Adipose tissue (tissue), 3 donors: ENCODE results near the gene NAPEPLD. TPM values are rescaled to one million over a fixed set of nuclear protein-coding genes. Genes with fewer than 3 reads are reported as not detected.
"Not testable (repeated sequence)": the region's sequence is repeated elsewhere in the genome, so short reads cannot be mapped to it uniquely, and the experiment has no call there.

Experiments
- H3K27ac ChIP-seq: one replicate; pipeline ENCODE4 v1.5.1; 2013; ENCODE audit warnings: low read depth, low read length
- WGBS, 3 donors: extraction: QIAGEN DNeasy Blood & Tissue Kit; methylation state at CpG; one replicate each; pipeline ENCODE4 v1.1.7; 2013; 5-methylcytosine and 5-hydroxymethylcytosine counted together
- polyA plus RNA-seq, 3 donors: library from polyadenylated mRNA; stranded (reverse); fragments of 200-250 nt; gene quantifications; one replicate each; pipeline ENCODE4 v1.2.3, GENCODE V29; 2013
- donor health status: healthy with polysubstance abuse.
- donor health status: Bipolar disorder and iron deficiency.
- donor health status: healthy.

The NAPEPLD gene
- polyA plus RNA-seq: 1 to 10 TPM; 2.2 to 5.1 (median 2.6) TPM

GRCh38 chr7:103148994-103149807, at the start of gene NAPEPLD:
NAPEPLD (minus strand) TSS chr7:103149099; CDS start chr7:103128776, 20,323 bp downstream.
- peak within 1 kb of the TSS; percentile 57 for H3K27ac ChIP-seq
- WGBS, 3 donors: 2% methylated on average over 82 of the region's 82 CpGs

GRCh38 chr7:103198079-103198478, 49.2 kb upstream of the NAPEPLD start:
- WGBS, 3 donors: 77 to 89% (median 86%) methylated on average over 3 of the region's 3 CpGs

GRCh38 chr7:103195364-103195763, 46.5 kb upstream of the NAPEPLD start:
- 32 to 91% (median 87%) methylated on average over 4 of the region's 4 CpGs for WGBS, 3 donors
- H3K27ac ChIP-seq: not testable (repeated sequence)

More at GRCh38 chr7:103198079-103198478, 49.2 kb upstream of the NAPEPLD start:
- H3K27ac ChIP-seq: not testable (repeated sequence)

GRCh38 chr7:103172415-103173146, 23.7 kb upstream of the NAPEPLD start:
- not testable (repeated sequence) for H3K27ac ChIP-seq
- 73 to 94% (median 87%) methylated on average over 3 to 7 of the region's 8 CpGs for WGBS, 3 donors

- 96 to 98% (median 98%) methylated on average over 6 of the region's 6 CpGs for WGBS, 3 donors
- H3K27ac ChIP-seq: not testable (repeated sequence)
Measured at GRCh38 chr7:103171695-103172414, 23.0 kb upstream of the NAPEPLD start.

- 75 to 91% (median 78%) methylated on average over 3 of the region's 3 CpGs for WGBS, 3 donors
- not testable (repeated sequence) for H3K27ac ChIP-seq
Measured at GRCh38 chr7:103166921-103167544, 18.1 kb upstream of the NAPEPLD start.

- 81 to 83% (median 83%) methylated on average over 5 of the region's 5 CpGs for WGBS, 3 donors
Measured at GRCh38 chr7:103163087-103163825, 14.4 kb upstream of the NAPEPLD start.

GRCh38 chr7:103162641-103163040, 13.7 kb upstream of the NAPEPLD start:
- not testable (repeated sequence) for H3K27ac ChIP-seq

More at GRCh38 chr7:103163087-103163825, 14.4 kb upstream of the NAPEPLD start:
- not testable (repeated sequence) for H3K27ac ChIP-seq

GRCh38 chr7:103161998-103162616, 13.2 kb upstream of the NAPEPLD start:
- 73 to 87% (median 85%) methylated on average over 3 of the region's 3 CpGs for WGBS, 3 donors
- H3K27ac ChIP-seq: not testable (repeated sequence)

More at GRCh38 chr7:103162641-103163040, 13.7 kb upstream of the NAPEPLD start:
- WGBS, 3 donors: 55 to 80% (median 59%) methylated on average over 2 of the region's 2 CpGs

GRCh38 chr7:103159072-103159471, 10.2 kb upstream of the NAPEPLD start:
- not testable (repeated sequence) for H3K27ac ChIP-seq
- 61 to 89% (median 61%) methylated on average over 1 of the region's 1 CpG for WGBS, 3 donors

- not testable (repeated sequence) for H3K27ac ChIP-seq
- WGBS, 3 donors: 93 to 97% (median 95%) methylated on average over 8 of the region's 8 CpGs
Measured at GRCh38 chr7:103155331-103156024, 6.6 kb upstream of the NAPEPLD start.

- 77 to 91% (median 85%) methylated on average over 6 of the region's 6 CpGs for WGBS, 3 donors
- no peak overlapping the region for H3K27ac ChIP-seq
Measured at GRCh38 chr7:103154042-103154441, 5.1 kb upstream of the NAPEPLD start.

GRCh38 chr7:103152744-103153617, 4.1 kb upstream of the NAPEPLD start:
- WGBS, 3 donors: 95 to 97% (median 96%) methylated on average over 23 of the region's 23 CpGs
- not testable (repeated sequence) for H3K27ac ChIP-seq

- H3K27ac ChIP-seq: not testable (repeated sequence)
- WGBS, 3 donors: 90 to 95% (median 94%) methylated on average over 8 of the region's 8 CpGs
Measured at GRCh38 chr7:103151993-103152676, 3.2 kb upstream of the NAPEPLD start.

GRCh38 chr7:103150192-103150591, 1.3 kb upstream of the NAPEPLD start:
- H3K27ac ChIP-seq: no peak overlapping the region
